OCI-LY1 (cell line): ENCODE measurements around the gene ATP1B3.

Experiments used
- H2AFZ ChIP-seq: fragments of 200-600 bp; sonication (generic), shearing (Covaris generic); 2 replicates; pipeline ENCODE4 v1.6.0; 2014; ENCODE audit warnings: antibody characterized with exemption, mild to moderate bottlenecking, low read length
- H3F3A ChIP-seq: fragments of 200-600 bp; sonication (generic), shearing (Covaris generic); 2 replicates; pipeline ENCODE4 v1.6.0; 2014; ENCODE audit warnings: mild to moderate bottlenecking, antibody characterized with exemption, low read length, moderate library complexity; ENCODE audit not compliant: insufficient read depth
- H3K27ac ChIP-seq: fragments of 200-600 bp; sonication (generic); 2 replicates; pipeline ENCODE4 v1.5.1; 2014; ENCODE audit warnings: low read length, mixed run types, mild to moderate bottlenecking, low read depth; ENCODE audit not compliant: poor library complexity, severe bottlenecking
- H3K27me3 ChIP-seq: fragments of 200-600 bp; sonication (generic); 2 replicates; pipeline ENCODE4 v1.6.0; 2014; ENCODE audit warnings: antibody characterized with exemption, mild to moderate bottlenecking, low read length, moderate library complexity; ENCODE audit not compliant: insufficient read depth
- H3K36me3 ChIP-seq: fragments of 200-600 bp; sonication (generic); 2 replicates; pipeline ENCODE4 v1.6.1; 2014; ENCODE audit warnings: mild to moderate bottlenecking, antibody characterized with exemption, low read length, moderate library complexity, mixed read lengths; ENCODE audit not compliant: insufficient read depth
- H3K4me1 ChIP-seq: fragments of 200-600 bp; sonication (generic); 2 replicates; pipeline ENCODE4 v1.5.1; 2014; ENCODE audit warnings: mild to moderate bottlenecking, low read length, moderate library complexity; ENCODE audit not compliant: insufficient read depth, severe bottlenecking
- H3K4me2 ChIP-seq: fragments of 200-600 bp; sonication (generic), shearing (Covaris generic); 2 replicates; pipeline ENCODE4 v1.6.1; 2014; ENCODE audit warnings: low read length
- H3K4me3 ChIP-seq: fragments of 200-600 bp; sonication (generic); 2 replicates; pipeline ENCODE4 v1.5.1; 2014; ENCODE audit warnings: low read length, low read depth, mild to moderate bottlenecking, mixed read lengths; ENCODE audit not compliant: poor library complexity, severe bottlenecking
- H3K79me2 ChIP-seq: fragments of 200-600 bp; shearing (Covaris generic); 2 replicates; pipeline ENCODE4 v1.6.1; 2016; ENCODE audit warnings: mixed run types, low read length, mixed read lengths; ENCODE audit not compliant: insufficient read depth
- H3K9ac ChIP-seq: fragments of 200-600 bp; sonication (generic), shearing (Covaris generic); 2 replicates; pipeline ENCODE4 v1.6.1; 2014; ENCODE audit warnings: mild to moderate bottlenecking, low read length, mixed read lengths
- H3K9me2 ChIP-seq: fragments of 200-600 bp; sonication (generic), shearing (Covaris generic); 2 replicates; pipeline ENCODE4 v1.6.1; 2014; ENCODE audit warnings: low read depth, mild to moderate bottlenecking, low read length, mixed read lengths
- H3K9me3 ChIP-seq: fragments of 200-600 bp; shearing (Covaris generic); 2 replicates; pipeline ENCODE4 v1.6.1; 2014; ENCODE audit warnings: low read length, mixed read lengths
- H4K20me1 ChIP-seq: fragments of 200-600 bp; sonication (generic), shearing (Covaris generic); 2 replicates; pipeline ENCODE4 v1.6.0; 2016; ENCODE audit warnings: mild to moderate bottlenecking, low read length; ENCODE audit not compliant: insufficient read depth
- CTCF ChIP-seq: fragments of 200-600 bp; sonication (generic), shearing (Covaris generic); IDR thresholded peaks from 2 replicates; pipeline ENCODE4 v1.5.1; 2017; ENCODE audit warnings: mild to moderate bottlenecking, antibody characterized with exemption, low read length, moderate library complexity, mixed read lengths
- EZH2 ChIP-seq: fragments of 200-600 bp; sonication (generic), shearing (Covaris generic); IDR thresholded peaks from 2 replicates; pipeline ENCODE4 v1.8.0; 2017; ENCODE audit warnings: borderline replicate concordance, mixed run types, mild to moderate bottlenecking, antibody characterized with exemption, low read length, moderate library complexity, mixed read lengths

The ATP1B3 gene

GRCh38 chr3:141938011-141938500, 61.6 kb downstream of the ATP1B3 start:
- H3K4me3 ChIP-seq: no peak overlapping the region
- H2AFZ ChIP-seq: no peak overlapping the region
- no peak overlapping the region for H3K9ac ChIP-seq
- TF ChIP-seq EZH2 (no peak), CTCF (no peak)
- no peaks in the 10 kb centered on the region for H3K4me1 ChIP-seq
- no peak overlapping the region for H3K4me2 ChIP-seq
- H3K9me3 ChIP-seq: no peaks in the 10 kb centered on the region
- 0 out of 2 replicates have a peak, but pooled peaks cover 6% of the 10 kb centered on the region for H3F3A ChIP-seq
- no peaks in the 10 kb centered on the region for H3K9me2 ChIP-seq
- no peaks in the 10 kb centered on the region for H4K20me1 ChIP-seq
- no peaks in the 10 kb centered on the region for H3K27me3 ChIP-seq
- H3K27ac ChIP-seq: no peak overlapping the region
- H3K36me3 ChIP-seq: 0 out of 2 replicates have a peak, but pooled peaks cover 3% of the 10 kb centered on the region
- no peaks in the 10 kb centered on the region for H3K79me2 ChIP-seq

- no peaks in the 10 kb centered on the region for H3K27me3 ChIP-seq
- H3K9ac ChIP-seq: no peak overlapping the region
Observed at GRCh38 chr3:141939759-141940158, 63.3 kb downstream of the ATP1B3 start.

GRCh38 chr3:141940194-141940776, 63.8 kb downstream of the ATP1B3 start:
- Histone ChIP-seq H3K9me3 (no peaks in the 10 kb centered on the region), H2AFZ (no peak overlapping the region), H3F3A (0 out of 2 replicates have a peak, but pooled peaks cover 11% of the 10 kb centered on the region), H3K4me2 (no peak overlapping the region), H3K4me1 (no peaks in the 10 kb centered on the region), H3K9me2 (no peaks in the 10 kb centered on the region), H3K9ac (no peak overlapping the region), H3K36me3 (peaks cover 4% of the 10 kb centered on the region; the same call in 1 of the 2 replicates), H3K27ac (no peak overlapping the region), H3K79me2 (no peaks in the 10 kb centered on the region), H3K4me3 (no peak overlapping the region), H4K20me1 (no peaks in the 10 kb centered on the region), H3K27me3 (no peaks in the 10 kb centered on the region)
- peak; percentile 28; the same call in 1 of the 2 replicates for TF ChIP-seq CTCF
- TF ChIP-seq EZH2: no peak

More at GRCh38 chr3:141939759-141940158, 63.3 kb downstream of the ATP1B3 start:
- Histone ChIP-seq H3K4me2 (no peak overlapping the region), H3K36me3 (0 out of 2 replicates have a peak, but pooled peaks cover 3% of the 10 kb centered on the region), H4K20me1 (no peaks in the 10 kb centered on the region), H3K27ac (no peak overlapping the region), H3K4me3 (no peak overlapping the region), H3K4me1 (no peaks in the 10 kb centered on the region), H3K9me2 (no peaks in the 10 kb centered on the region), H3K79me2 (no peaks in the 10 kb centered on the region), H3K9me3 (no peaks in the 10 kb centered on the region), H3F3A (0 out of 2 replicates have a peak, but pooled peaks cover 10% of the 10 kb centered on the region), H2AFZ (no peak overlapping the region)
- no peak for TF ChIP-seq CTCF
